Measurements from ENCODE around the gene EARS2. TPM values are rescaled to one million over a fixed set of nuclear protein-coding genes. Genes with fewer than 3 reads are reported as not detected.

EARS2 gene
- total RNA-seq, 1 experiment from 2014 or later: 50.1 TPM

DNA sequence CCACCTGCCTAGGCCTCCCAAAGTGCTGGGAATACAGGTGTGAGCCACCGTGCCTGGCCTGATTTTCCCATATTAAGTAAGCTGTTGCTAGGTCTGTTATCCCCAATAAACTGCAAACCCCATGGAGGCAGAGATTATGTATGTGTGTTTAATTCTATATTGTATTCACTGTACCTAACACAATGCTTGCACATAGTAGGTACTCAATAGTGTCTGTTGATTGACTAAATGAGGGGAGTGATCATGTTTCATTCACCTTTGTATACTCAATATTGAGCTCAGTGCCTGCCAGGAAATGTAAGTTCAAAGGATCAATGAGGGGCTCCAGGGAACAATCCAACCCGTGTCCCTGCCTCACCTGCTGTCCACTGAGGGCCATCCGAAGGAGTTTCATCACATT is 32.3 kb downstream of the EARS2 start:
- H2BK120ac ChIP-seq (ENCODE audit: low read depth, low read length, poor library complexity, severe bottlenecking): no peak overlapping the region
- no peaks in the 10 kb centered on the region for H3K9me3 ChIP-seq (ENCODE audit: control insufficient read depth, low read depth, low read length)
- H3K4me2 ChIP-seq (ENCODE audit: insufficient read depth, insufficient read length, low read length): no peak overlapping the region
- Mint-ChIP-seq H3K36me3 (ENCODE audit: insufficient read depth in 1 of 3, low read depth in 3 of 3) (peaks cover 35 to 78% (median 74%) of the 10 kb centered on the region in 3 experiments), H3K27me3 (ENCODE audit: low read depth) (no peaks in the 10 kb centered on the region), H3K9me3 (no peaks in the 10 kb centered on the region), H3K4me1 (no peaks in the 10 kb centered on the region), H3K27ac (no peak overlapping the region), H3K4me3 (no peak overlapping the region)
- no peak overlapping the region for H2BK12ac ChIP-seq (ENCODE audit: insufficient read length, low read depth, low read length)
- no peak overlapping the region for H2AK5ac ChIP-seq (ENCODE audit: insufficient read length, low read length)
- H4K91ac ChIP-seq (ENCODE audit: insufficient read length, low read depth, low read length): no peak overlapping the region
- H2BK15ac ChIP-seq (ENCODE audit: low read depth, low read length): no peak overlapping the region
- no peak overlapping the region for H2AFZ ChIP-seq (ENCODE audit: low read length)
- WGBS (ENCODE audit: extremely low coverage, insufficient read length, low lambda C conversion rate): no CpG with 5 or more reads among the region's 3 CpGs
- no peaks in the 10 kb centered on the region for H4K20me1 ChIP-seq (ENCODE audit: control insufficient read depth, insufficient read depth, insufficient read length)
- DNase-seq: no peak
- H3K18ac ChIP-seq (ENCODE audit: insufficient read length, low read depth, low read length): no peak overlapping the region
- no peak overlapping the region for H2BK5ac ChIP-seq (ENCODE audit: insufficient read length, low read length)
- H4K8ac ChIP-seq (replicated peaks; ENCODE audit: insufficient read length, low read depth, low read length): no peak overlapping the region
- H3K4me1 ChIP-seq (ENCODE audit: insufficient read depth, low read length): no peaks in the 10 kb centered on the region
- H3K4ac ChIP-seq (ENCODE audit: low read depth, low read length): no peak overlapping the region
- no peak overlapping the region for H3T11ph ChIP-seq (ENCODE audit: low read length)
- H4K5ac ChIP-seq (ENCODE audit: insufficient read length, low read depth, low read length): no peak overlapping the region
- H3K56ac ChIP-seq (ENCODE audit: insufficient read length, low read depth, low read length): no peak overlapping the region
- H3K14ac ChIP-seq (ENCODE audit: insufficient read depth, low read length): no peak overlapping the region
- no peak overlapping the region for H3K9ac ChIP-seq (ENCODE audit: extremely low read depth, insufficient read length, low read length)
- H3K27me3 ChIP-seq (ENCODE audit: insufficient read depth, low read length): no peaks in the 10 kb centered on the region
- H3K27ac ChIP-seq (ENCODE audit: insufficient read length, low read depth, low read length): no peak overlapping the region
- TF ChIP-seq, protein P1, sequence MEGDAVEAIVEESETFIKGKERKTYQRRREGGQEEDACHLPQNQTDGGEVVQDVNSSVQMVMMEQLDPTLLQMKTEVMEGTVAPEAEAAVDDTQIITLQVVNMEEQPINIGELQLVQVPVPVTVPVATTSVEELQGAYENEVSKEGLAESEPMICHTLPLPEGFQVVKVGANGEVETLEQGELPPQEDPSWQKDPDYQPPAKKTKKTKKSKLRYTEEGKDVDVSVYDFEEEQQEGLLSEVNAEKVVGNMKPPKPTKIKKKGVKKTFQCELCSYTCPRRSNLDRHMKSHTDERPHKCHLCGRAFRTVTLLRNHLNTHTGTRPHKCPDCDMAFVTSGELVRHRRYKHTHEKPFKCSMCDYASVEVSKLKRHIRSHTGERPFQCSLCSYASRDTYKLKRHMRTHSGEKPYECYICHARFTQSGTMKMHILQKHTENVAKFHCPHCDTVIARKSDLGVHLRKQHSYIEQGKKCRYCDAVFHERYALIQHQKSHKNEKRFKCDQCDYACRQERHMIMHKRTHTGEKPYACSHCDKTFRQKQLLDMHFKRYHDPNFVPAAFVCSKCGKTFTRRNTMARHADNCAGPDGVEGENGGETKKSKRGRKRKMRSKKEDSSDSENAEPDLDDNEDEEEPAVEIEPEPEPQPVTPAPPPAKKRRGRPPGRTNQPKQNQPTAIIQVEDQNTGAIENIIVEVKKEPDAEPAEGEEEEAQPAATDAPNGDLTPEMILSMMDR (conservative IDR thresholded peaks at IDR 0.05): no peak
- no peak overlapping the region for H2BK20ac ChIP-seq (ENCODE audit: low read depth, low read length, poor library complexity, severe bottlenecking)
- H3K79me1 ChIP-seq (ENCODE audit: insufficient read depth, low read depth, low read length, poor library complexity, severe bottlenecking): no peaks in the 10 kb centered on the region
- no peaks in the 10 kb centered on the region for H3K23me2 ChIP-seq (ENCODE audit: insufficient read length, low read depth, low read length, poor library complexity, severe bottlenecking)
- H3K79me2 ChIP-seq (ENCODE audit: insufficient read depth, low read length): no peaks in the 10 kb centered on the region
- no peak overlapping the region for H3K23ac ChIP-seq (ENCODE audit: insufficient read length, low read depth, low read length)

Data from H9 (cell line).